AML-193 (cell line): Measurements from ENCODE around the gene CNTNAP3.
"Not testable (repeated sequence)": the region's sequence is repeated elsewhere in the genome, so short reads cannot be mapped to it uniquely, and the experiment has no call there.

Experiments used
- DNase-seq, 2 experiments: peaks; one replicate each; lab custom pipeline; 2025; lab: John Stamatoyannopoulos, UW

CNTNAP3 gene

GRCh38 chr9:39073537-39073936 lies 214.4 kb downstream of the CNTNAP3 start:
- DNase-seq: not testable (repeated sequence)

GRCh38 chr9:39067683-39068082 lies 220.3 kb downstream of the CNTNAP3 start:
- not testable (repeated sequence) for DNase-seq

DNA sequence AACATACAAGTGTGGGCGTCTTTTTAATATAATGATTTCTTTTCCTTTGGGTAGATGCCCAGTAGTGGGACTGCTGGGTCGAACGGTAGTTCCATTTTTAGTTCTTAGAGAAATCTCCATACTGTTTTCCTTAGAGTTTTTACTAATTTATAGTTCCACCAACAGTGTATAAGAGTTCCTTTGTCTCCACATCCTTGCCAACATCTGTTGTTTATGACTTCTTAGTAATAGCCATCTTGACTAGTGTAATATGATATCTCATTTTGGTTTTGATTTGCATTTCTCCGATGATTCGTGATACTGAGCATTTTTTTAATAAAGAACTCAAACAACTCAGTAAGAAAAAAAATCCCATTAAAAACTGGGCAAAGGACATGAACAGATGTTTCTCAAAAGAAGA lies 225.0 kb downstream of the CNTNAP3 start:
- DNase-seq: not testable (repeated sequence)

GRCh38 chr9:39054453-39054852 lies 233.5 kb downstream of the CNTNAP3 start:
- not testable (repeated sequence) for DNase-seq

DNA sequence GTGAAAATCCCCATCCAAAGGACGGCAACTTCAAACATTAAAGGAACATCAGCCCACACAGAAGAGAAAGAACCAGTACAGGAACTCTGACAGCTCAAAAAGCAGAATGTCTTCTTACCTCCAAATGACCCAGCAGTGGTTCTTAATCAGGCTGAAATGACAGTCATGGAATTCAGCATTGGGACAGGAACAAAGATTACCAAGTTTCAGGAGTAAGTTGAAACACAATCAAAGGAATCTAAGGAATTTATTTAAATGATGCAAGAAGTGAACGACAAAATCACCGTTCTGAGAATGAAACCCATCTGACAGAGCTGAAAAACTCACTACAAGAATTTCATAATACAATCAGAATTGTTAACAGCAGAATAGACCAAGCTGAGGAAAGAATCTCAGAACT lies 241.1 kb downstream of the CNTNAP3 start:
- DNase-seq: not testable (repeated sequence)

- DNase-seq: not testable (repeated sequence)
Observed at GRCh38 chr9:39042352-39042803, 245.6 kb downstream of the CNTNAP3 start.

DNA sequence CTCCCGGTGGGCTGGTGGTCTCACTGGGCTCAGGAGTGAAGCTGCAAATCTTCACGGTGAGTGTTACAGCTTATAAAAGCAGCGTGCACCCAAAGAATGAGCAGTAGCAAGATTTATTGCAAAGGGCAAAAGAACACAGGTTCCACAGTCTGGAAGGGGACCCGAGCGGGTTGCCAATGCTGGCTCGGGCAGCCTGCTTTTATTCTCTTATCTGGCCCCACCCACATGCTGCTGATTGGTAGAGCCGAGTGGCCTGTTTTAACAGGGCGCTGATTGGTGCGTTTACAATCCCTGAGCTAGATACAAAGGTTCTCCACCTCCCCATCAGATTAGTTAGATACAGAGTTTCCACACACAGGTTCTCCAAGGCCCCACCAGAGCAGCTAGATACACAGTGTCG lies 246.2 kb downstream of the CNTNAP3 start:
- DNase-seq: not testable (repeated sequence)

GRCh38 chr9:39039148-39039547 lies 248.8 kb downstream of the CNTNAP3 start:
- DNase-seq: not testable (repeated sequence)

DNA sequence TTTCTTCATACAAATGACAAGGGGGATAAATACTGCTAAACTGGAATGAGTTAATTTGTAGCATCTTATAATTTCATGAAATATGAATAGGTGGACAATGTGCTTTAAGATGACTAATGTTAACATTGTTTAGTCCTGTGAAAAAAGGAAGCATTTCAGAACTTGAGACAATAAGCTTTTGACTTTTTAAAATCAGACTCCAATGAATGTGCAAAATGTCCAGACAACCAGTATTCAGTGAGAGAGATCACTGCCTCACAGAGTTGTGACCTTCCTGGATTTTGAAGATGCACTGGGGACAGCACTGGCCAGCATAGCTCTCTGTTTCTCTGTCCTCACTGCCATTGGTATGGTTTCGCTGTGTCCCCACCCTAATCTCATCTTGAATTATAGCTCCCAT lies 249.7 kb downstream of the CNTNAP3 start:
- not testable (repeated sequence) for DNase-seq

DNA sequence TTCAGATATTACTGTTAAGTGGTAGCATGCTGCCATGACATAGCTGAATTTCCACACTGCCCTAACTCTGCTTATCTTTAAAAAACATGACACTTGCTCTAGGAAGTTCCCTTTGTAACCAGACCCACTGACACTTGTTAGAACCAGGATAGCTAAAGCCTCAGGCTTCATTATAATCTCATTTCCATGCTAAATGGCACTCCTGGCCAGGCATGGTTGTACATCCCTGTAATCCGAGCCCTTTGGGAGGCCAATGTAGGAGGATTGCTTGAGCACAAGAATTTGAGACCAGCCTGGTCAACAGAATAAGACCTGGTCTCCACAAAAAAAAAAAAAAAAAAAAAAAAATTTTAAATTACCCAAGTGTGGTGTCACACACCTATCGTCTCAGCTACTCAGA lies 254.1 kb downstream of the CNTNAP3 start:
- DNase-seq: not testable (repeated sequence)

DNA sequence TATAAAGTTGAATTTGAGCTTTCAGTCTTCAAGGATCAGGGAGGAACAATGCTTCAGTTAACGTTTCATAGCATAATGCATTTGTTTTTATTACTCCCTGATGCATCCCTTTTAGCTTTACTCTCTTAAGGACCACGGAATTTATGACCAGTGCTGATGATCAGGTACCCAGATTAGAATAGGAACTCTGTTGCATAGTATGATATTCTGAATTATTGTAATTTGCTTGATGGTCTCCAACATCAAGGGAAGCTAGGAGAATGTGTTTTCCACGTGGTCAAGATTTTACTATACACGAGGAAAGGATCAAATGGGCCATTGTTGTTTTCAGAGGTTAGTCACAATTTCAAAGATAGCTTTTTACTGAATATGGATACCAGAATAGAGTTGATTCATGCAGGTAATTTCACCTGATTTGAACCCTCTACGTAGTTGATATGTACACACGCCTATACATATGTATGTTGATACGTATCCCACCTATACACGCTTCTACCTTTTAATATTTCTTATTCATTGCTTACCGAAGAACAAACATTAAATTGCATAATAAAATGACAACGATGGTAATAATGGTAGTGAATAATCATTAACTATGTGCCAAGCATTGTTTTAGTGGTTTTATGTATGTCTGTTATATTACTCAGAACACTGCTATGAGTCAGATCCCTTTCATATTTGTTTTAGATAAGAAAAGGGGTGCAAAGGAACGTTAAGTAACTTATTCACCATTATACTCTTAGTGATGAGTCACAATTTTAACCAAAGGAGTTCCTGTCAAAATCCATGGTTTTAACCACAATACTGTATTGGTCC lies 257.6 kb downstream of the CNTNAP3 start:
- not testable (repeated sequence) for DNase-seq

- not testable (repeated sequence) for DNase-seq
Observed at GRCh38 chr9:39028855-39029254, 259.1 kb downstream of the CNTNAP3 start.

- DNase-seq: not testable (repeated sequence)
Observed at GRCh38 chr9:39028168-39028567, 259.8 kb downstream of the CNTNAP3 start.

DNA sequence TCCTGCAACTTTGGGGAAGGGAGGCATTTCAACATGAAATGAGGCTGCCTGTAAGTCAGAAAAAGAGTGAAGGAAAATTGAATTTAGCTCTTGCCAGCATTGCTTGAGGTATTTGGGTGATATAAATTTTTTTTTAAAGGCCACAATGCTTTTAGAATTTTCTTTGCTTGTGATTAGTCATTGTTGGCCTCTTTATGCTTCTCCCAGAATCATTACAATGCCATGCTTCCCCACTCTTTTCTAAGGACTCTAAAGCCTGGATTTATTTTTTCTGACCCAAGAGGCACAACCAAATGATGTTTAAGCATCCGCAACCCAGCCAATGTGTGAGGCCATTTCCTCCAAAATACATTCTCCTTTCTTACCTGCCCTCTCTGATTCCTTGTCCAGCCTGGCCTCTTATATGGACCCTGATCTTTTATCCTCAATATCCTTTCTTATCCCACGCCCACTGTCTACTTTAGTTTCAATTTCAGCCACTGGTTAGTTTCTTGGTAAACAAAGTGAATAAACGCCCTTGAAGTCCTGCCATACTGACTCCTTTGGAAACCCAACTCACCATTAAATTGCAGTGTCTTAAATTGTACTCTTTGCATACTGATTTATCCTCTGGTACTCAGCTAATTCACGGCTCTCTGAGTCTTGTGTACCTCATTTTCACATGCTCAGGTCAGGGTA lies 261.9 kb downstream of the CNTNAP3 start:
- DNase-seq: not testable (repeated sequence)
